Activated effector memory CD4-positive, alpha-beta T cell treated with Interleukin-2 at 50 U/mL for 16 hours (primary cell): ENCODE results near the gene WDR88.
"Not testable (repeated sequence)": the region's sequence is repeated elsewhere in the genome, so short reads cannot be mapped to it uniquely, and the experiment has no call there.

Source experiments
- DNase-seq: peaks from one replicate; pipeline ENCODE4 v3.0.0-alpha.2; 2020

WDR88 gene

DNA sequence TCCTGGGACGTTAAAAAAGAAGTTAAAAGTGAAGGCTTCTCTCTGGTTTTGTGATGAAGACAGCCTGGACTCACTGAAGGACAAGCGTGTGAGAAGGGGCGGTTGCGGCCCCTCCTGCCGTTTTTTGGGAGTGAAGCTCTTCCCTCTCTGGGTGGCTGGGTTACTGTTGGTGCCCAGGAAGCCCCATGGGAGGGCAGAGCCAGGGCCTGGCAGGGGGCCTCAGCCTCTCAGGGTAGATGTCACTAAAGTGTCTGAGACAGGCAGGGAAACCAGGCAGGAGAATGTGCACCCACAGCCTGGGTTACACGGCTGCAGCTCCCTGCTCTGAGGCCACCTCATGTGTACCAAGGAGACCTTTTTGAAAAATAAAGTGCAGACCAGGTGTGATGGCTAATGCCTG is 1.5 kb upstream of the WDR88 start:
- DNase-seq = no peak

- DNase-seq = no peak
These were observed 511 bp downstream of the WDR88 start for GRCh38 chr19:33132425-33132824.

- DNase-seq = no peak
These were observed 1.6 kb downstream of the WDR88 start for GRCh38 chr19:33133438-33134031.

DNA sequence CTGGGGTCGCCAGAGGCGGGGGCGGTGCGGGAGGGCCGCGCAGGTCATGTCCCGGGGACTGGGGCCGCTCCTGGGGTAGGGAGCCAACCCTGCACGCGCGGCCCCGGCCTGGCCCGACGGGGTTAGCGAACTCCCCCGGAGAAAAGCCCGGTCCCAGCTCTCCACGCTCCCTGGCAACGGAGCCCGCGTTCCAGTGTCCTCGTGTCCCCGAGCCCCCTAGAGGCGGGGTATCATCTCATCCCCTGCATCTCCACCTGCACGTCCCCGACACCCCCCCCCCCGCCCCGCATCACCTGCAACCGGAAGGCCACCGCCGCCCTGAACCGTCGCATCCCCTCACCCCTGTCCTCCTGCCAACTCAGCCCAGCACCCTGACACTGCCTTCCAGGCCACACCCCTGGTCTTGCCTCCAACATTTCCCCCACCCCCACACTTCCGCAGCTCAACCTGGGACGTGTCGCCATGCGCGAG is 2.7 kb downstream of the WDR88 start:
- DNase-seq = peak; percentile 28

- DNase-seq = no peak
These were observed 7.3 kb downstream of the WDR88 start for GRCh38 chr19:33139165-33139564.

- peak; percentile 39 for DNase-seq
These were observed 12.0 kb downstream of the WDR88 start for GRCh38 chr19:33143897-33144405.

- no peak for DNase-seq
These were observed 14.3 kb downstream of the WDR88 start for GRCh38 chr19:33146209-33146608.

DNA sequence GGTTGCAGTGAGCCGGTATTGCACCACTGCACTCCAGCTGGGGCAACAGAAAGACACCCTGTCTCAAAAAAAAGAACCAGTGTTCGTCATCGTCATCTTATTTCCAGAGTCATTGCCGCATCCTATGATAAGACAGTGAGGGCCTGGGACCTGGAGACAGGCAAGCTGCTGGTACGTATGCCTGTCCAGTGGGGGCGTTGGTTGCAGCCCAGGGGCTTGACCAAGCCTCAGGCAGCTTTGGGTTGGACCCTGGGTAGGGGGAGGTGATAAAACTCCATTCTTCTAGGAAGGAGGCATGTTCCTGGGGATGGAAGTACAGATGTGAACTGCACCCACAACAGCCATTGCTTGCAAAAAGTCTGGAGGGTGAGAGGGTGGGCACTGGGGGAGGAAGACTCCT is 15.6 kb downstream of the WDR88 start:
- no peak for DNase-seq

DNA sequence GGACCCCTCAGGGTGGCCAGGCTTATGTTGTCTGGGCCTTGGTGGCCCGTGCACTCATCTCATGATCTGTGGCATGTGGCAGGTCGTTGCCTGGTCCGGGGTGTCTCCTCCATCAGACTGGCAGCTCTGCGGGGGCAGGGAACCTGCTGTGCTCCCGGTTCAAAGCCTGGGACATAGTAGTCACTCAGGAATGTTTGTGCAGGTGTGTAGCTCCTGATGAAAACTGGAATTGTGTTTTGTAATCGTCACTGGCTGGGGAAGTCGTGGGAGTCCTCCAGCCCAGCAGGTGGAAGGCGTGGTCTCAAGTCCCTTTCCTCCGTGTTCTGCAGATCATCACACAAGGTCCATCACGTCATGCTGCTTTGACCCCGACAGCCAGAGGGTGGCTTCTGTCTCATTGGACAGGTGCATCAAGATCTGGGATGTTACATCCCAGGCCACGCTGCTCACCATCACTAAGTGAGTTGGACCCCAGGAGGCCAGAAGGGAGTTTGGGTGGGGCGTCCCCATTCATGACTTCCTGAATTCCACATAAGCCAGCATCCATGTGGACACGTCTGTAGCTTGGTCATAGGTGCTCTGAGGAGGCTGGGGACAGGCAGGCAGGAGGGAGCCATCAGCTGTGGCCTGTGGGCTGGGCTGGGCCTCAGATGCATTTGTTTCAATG is 19.1 kb downstream of the WDR88 start:
- no peak for DNase-seq

DNA sequence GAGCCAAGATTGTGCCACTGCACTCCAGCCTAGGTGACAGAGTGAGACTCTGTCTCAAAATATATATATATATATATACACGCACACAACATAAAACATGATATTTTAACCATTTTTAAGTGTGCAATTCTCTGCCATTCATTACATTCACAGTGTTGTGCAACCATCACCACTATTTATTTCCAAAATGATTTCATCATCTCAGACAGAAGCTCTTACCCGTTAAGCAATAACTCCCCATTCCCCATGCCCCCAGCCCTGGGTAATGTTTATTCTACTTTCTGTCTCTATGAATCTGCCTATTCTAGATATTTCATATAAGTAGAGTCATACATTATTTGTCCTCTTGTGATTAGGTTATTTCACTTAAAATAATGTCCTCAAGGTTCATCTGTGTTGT is 20.3 kb downstream of the WDR88 start:
- no peak for DNase-seq

DNA sequence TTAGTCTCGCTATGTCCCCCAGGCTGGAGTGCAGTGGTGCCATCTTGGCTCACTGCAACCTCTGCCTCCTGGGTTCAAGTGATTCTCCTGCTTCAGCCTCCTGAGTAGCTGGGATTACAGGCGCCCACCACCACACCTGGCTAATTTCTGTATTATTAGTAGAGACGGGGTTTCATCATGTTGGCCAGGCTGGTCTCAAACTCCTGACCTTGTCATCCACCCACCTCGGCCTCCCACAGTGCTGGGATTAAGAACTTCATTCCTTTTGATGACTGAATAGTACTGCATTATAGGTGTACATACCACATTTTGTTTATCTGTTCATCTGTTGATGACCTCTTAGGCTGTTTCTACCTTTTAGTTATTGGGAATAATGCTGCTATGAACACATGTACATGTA is 20.7 kb downstream of the WDR88 start:
- not testable (repeated sequence) for DNase-seq

DNA sequence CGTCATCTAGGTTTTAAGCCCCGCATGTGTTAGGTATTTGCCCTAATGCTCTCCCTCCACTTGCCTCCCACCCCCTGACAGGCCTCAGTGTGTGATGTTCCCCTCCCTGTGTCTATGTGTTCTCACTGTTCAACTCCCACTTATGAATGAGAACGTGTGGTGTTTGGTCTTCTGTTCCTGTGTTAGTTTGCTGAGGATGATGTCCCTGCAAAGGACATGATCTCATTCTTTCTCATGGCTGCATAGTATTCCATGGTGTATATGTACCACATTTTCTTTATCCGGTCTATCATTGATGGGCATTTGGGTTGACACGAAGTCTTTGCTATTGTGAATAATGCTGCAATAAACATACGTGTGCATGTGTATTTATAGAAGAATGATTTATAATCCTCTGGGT is 22.4 kb downstream of the WDR88 start:
- not testable (repeated sequence) for DNase-seq

DNA sequence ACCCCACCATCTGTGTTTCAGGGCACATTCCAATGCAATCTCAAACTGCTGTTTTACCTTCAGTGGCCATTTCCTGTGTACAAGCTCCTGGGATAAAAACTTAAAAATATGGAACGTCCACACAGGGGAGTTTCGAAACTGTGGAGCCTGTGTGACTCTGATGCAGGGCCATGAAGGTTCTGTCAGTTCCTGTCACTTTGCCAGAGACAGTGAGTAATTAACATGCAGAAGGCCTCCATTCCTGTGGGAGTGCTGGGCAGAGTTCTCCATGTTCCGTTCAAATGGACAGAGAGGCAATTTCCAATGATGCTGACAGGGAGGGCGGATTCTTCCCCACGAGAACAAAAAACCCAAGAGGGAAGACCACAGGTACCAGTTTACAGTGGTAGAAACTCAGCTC is 24.4 kb downstream of the WDR88 start:
- DNase-seq = no peak

DNA sequence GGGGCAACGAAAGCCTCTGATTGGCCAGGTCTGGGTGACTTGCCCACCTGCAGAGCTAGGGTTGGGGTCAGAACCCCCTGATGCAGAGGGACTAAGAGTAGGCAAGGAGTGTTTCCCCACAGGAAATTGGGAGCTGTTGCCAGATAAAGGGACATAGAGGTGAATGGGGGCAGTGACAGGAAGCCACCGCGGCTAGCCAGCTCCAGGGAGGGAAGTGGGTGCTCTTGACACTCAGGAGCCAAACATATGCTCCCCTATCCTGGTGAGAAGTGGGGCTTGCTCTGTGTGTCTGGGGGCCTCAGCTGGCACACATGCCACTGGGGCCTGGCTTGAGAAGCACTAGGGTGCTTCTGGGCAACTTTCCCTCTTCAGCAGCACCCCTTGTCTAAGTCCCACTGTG is 26.0 kb downstream of the WDR88 start:
- no peak for DNase-seq

GRCh38 chr19:33158365-33158764 is 26.5 kb downstream of the WDR88 start:
- no peak for DNase-seq

GRCh38 chr19:33159149-33159548 is 27.2 kb downstream of the WDR88 start:
- no peak for DNase-seq

DNA sequence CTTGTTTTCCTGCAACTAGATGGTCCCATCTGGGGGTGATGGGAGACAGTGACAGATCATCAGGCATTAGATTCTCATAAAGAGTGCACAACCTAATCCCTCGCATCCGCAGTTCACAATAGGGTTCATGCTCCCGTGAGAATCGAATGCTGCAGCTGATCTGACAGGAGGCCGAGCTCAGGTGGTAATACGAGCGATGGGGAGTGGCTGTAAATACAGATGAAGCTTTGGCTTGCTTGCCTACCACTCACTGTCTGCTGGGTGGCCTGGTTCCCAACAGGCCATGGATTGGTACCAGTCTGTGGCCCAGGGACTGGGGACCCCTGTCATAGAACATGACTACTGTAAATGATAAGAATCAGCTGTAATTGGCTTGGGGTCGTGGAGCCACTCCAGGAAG is 28.0 kb downstream of the WDR88 start:
- no peak for DNase-seq

GRCh38 chr19:33161201-33161600 is 29.3 kb downstream of the WDR88 start:
- DNase-seq = no peak

GRCh38 chr19:33163481-33163880 is 31.6 kb downstream of the WDR88 start:
- no peak for DNase-seq

DNA sequence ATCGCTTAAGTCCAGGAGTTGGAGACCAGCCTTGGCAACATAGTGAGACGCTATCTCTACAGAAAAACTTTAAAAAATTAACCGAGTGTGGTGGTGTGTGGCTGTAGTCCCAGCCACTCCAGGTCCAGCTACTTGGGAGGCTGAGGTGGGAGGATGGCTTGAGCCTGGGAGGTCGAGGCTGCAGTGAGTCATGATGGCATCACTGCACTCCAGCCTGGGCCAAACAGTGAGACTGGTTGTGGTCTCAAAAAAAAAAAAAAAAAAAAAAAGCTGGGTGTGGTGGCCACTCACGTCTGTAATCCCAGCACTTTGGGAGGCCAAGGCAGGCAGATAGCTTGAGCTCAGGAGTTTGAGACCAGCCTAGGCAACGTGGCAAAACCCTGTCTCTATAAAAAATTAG is 34.1 kb downstream of the WDR88 start:
- not testable (repeated sequence) for DNase-seq

GRCh38 chr19:33167438-33167837 is 35.5 kb downstream of the WDR88 start:
- no peak for DNase-seq

GRCh38 chr19:33168528-33168927 is 36.6 kb downstream of the WDR88 start:
- no peak for DNase-seq

DNA sequence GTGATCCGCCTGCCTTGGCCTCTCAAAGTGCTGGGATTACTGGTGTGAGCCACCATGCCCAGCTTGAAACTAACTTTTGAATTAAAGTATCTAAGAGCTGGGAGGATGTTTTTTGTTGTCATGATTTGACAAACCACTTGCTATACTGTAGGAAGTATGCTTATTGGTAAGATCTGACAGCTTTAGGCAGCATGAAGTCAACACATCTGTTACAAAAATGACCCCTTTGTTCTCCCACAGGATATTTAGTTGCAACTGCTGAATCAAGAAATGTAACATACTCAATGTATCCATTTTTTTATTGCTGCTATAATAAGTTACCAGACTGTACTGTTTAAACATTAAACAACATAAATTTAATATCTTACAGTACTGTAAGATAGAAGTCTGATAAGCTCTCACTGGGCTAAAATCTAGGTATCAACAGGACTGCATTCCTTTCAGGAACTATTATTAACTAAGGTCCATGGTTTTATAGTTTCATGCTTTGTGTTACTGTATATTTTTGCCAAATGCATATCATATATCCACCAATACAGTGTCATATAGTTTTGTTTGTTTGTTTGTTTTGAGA is 39.4 kb downstream of the WDR88 start:
- no peak for DNase-seq

DNA sequence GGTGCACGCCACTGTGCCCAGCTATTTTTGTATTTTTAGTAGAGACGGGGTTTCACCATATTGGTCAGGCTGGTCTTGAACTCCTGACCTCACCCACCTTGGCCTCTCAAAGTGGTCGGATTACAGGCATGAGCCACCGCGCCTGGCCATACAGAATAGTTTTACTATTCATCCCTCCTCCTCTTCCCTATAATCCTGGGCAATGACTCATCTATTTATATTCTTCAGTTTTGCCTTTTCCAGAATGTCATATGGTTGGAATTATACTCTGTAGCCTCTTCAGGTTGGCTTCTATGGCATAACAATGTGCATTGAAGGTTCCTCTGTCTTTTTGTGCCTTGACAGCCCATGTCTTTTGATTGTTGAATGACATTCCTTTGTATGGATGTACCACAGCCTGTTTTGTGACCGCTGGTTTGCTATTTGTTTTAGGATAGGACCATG is 40.0 kb downstream of the WDR88 start:
- no peak for DNase-seq
